Ascending aorta (tissue), 2 donors: Measurements from ENCODE around the gene FGD3. TPM values are rescaled to one million over a fixed set of nuclear protein-coding genes. Genes with fewer than 3 reads are reported as not detected.

ENCODE experiments used
- DNase-seq, 2 donors: peaks; one replicate each; pipeline ENCODE4 v3.0.0-alpha.2; 2019; ENCODE audit warnings: low spot score in 2 of 2
- H3K27ac ChIP-seq, 2 donors: fragments of 200-600 bp; sonication (generic); one replicate each; pipeline ENCODE4 v1.5.1; 2016 to 2017; ENCODE audit warnings: mild to moderate bottlenecking in 1 of 2
- H3K27me3 ChIP-seq: fragments of 200-600 bp; sonication (generic); one replicate; pipeline ENCODE4 v1.5.1; 2017
- H3K36me3 ChIP-seq, 2 donors: fragments of 200-600 bp; sonication (generic); one replicate each; pipeline ENCODE4 v1.5.1; 2016
- H3K4me1 ChIP-seq, 2 donors: fragments of 200-600 bp; sonication (generic); one replicate each; pipeline ENCODE4 v1.5.1; 2016 to 2017; ENCODE audit warnings: mild to moderate bottlenecking in 1 of 2
- H3K4me3 ChIP-seq, 2 donors: fragments of 200-600 bp; sonication (generic); one replicate each; pipeline ENCODE4 v1.5.1; 2016 to 2017; ENCODE audit warnings: mild to moderate bottlenecking in 1 of 2
- H3K9me3 ChIP-seq, 2 donors: fragments of 200-600 bp; sonication (generic); one replicate each; pipeline ENCODE4 v1.5.1; 2016
- CTCF ChIP-seq, 3 experiments: fragments of 200-600 bp in 2 of 3; fragments of 450-650 bp in 1 of 3; sonication (generic) in 2 of 3; IDR thresholded peaks; one replicate each; pipeline ENCODE4 v1.5.1; 2016 to 2019; ENCODE audit warnings: antibody characterized with exemption in 3 of 3, mild to moderate bottlenecking in 1 of 3, moderate library complexity in 1 of 3
- intact Hi-C: fragments of 100-400 bp; cut with DNase I; formaldehyde crosslinking; loops from one replicate; pipeline ENCODE4 v1.15.1; 2023
- total RNA-seq: library from RNA; depleted of rRNA; stranded (reverse); fragments of >200 nt; gene quantifications from one replicate; pipeline ENCODE4 v1.1.0, GENCODE V29; 2016

Gene FGD3
- total RNA-seq, 1 donor from 2014 or later, result 20.8 TPM

- H3K9me3 ChIP-seq, result no peaks in the 10 kb centered on the region
- no peaks in the 10 kb centered on the region for H3K27me3 ChIP-seq
- H3K27ac ChIP-seq, result no peak overlapping the region
- no peak for DNase-seq
- intact Hi-C loops, result no loop called here
- no peak for TF ChIP-seq CTCF (IDR thresholded peaks at IDR 0.05)
- no peaks in the 10 kb centered on the region for H3K4me1 ChIP-seq
- no peaks in the 10 kb centered on the region for H3K36me3 ChIP-seq
- H3K4me3 ChIP-seq, result no peak overlapping the region
These were observed 23.2 kb downstream of the FGD3 start for GRCh38 chr9:92970467-92970923.

GRCh38 chr9:92971121-92971520, 23.8 kb downstream of the FGD3 start:
- H3K27me3 ChIP-seq, result no peaks in the 10 kb centered on the region
- H3K4me1 ChIP-seq, result no peaks in the 10 kb centered on the region
- TF ChIP-seq CTCF (IDR thresholded peaks at IDR 0.05), result no peak
- no peak overlapping the region for H3K4me3 ChIP-seq
- H3K27ac ChIP-seq, result no peak overlapping the region
- intact Hi-C loops, result no loop called here
- DNase-seq, result no peak
- H3K9me3 ChIP-seq, result no peaks in the 10 kb centered on the region
- H3K36me3 ChIP-seq, result no peaks in the 10 kb centered on the region

GRCh38 chr9:92971776-92972175, 24.5 kb downstream of the FGD3 start:
- Histone ChIP-seq H3K27me3 (no peaks in the 10 kb centered on the region), H3K36me3 (peaks cover 0 to 2% of the 10 kb centered on the region in 2 donors), H3K9me3 (no peaks in the 10 kb centered on the region), H3K4me1 (no peaks in the 10 kb centered on the region), H3K4me3 (no peak overlapping the region), H3K27ac (no peak overlapping the region)
- intact Hi-C loops, result no loop called here
- no peak for TF ChIP-seq CTCF (IDR thresholded peaks at IDR 0.05)
- DNase-seq, result no peak

GRCh38 chr9:92973700-92974099, 26.4 kb downstream of the FGD3 start:
- TF ChIP-seq CTCF (IDR thresholded peaks at IDR 0.05), result no peak
- no peak for DNase-seq
- H3K4me3 ChIP-seq, result no peak overlapping the region
- intact Hi-C loops, result no loop called here
- H3K27me3 ChIP-seq, result no peaks in the 10 kb centered on the region
- H3K27ac ChIP-seq, result no peak overlapping the region
- peaks cover 0 to 2% of the 10 kb centered on the region in 2 donors for H3K36me3 ChIP-seq
- H3K9me3 ChIP-seq, result no peaks in the 10 kb centered on the region
- H3K4me1 ChIP-seq, result no peaks in the 10 kb centered on the region

- Histone ChIP-seq H3K36me3 (peaks cover 0 to 2% of the 10 kb centered on the region in 2 donors), H3K9me3 (no peaks in the 10 kb centered on the region), H3K4me1 (no peaks in the 10 kb centered on the region), H3K4me3 (no peak overlapping the region), H3K27me3 (no peaks in the 10 kb centered on the region), H3K27ac (no peak overlapping the region)
- intact Hi-C loops, result no loop called here
- no peak for TF ChIP-seq CTCF (IDR thresholded peaks at IDR 0.05)
- DNase-seq, result no peak
These were observed 26.9 kb downstream of the FGD3 start for GRCh38 chr9:92974161-92974661.
